Activated T-cell treated with anti-CD3 and anti-CD28 coated beads, Interleukin-2, amount 50 U/mL, for 72 hours (primary cell): ENCODE results near the gene JAGN1. TPM values are rescaled to one million over a fixed set of nuclear protein-coding genes. Genes with fewer than 3 reads are reported as not detected.

Experiments
- ATAC-seq, 2 donors: fragments of 150-1000 bp; cut with Tn5 transposase; replicated peaks in 1 of 2; 2 replicates each; pipeline ENCODE4 v1.10.0; 2021; ENCODE audit warnings: moderate library complexity in 2 of 2, mild to moderate bottlenecking in 1 of 2
- DNase-seq, 2 donors: peaks; one replicate each; pipeline ENCODE4 v3.0.0; 2021 to 2022; ENCODE audit warnings: mixed read lengths in 1 of 2
- H3K27ac Mint-ChIP-seq: one replicate; pipeline ENCODE4 v1.8.0; 2022; ENCODE audit warnings: mild to moderate bottlenecking, moderate library complexity, mixed read lengths
- H3K27me3 Mint-ChIP-seq: one replicate; pipeline ENCODE4 v1.8.0; 2022; ENCODE audit warnings: low read depth, mixed read lengths
- H3K36me3 Mint-ChIP-seq, 2 donors: one replicate each; pipeline ENCODE4 v1.8.0; 2022; ENCODE audit warnings: mixed read lengths in 2 of 2, mild to moderate bottlenecking in 1 of 2; ENCODE audit not compliant: insufficient read depth in 2 of 2
- H3K4me1 Mint-ChIP-seq: one replicate; pipeline ENCODE4 v1.8.0; 2022; ENCODE audit warnings: low read depth, mixed read lengths
- H3K4me3 Mint-ChIP-seq, 2 donors: one replicate each; pipeline ENCODE4 v1.8.0; 2022; ENCODE audit warnings: mild to moderate bottlenecking in 2 of 2, mixed read lengths in 2 of 2, moderate library complexity in 2 of 2
- H3K9me3 Mint-ChIP-seq, 2 donors: one replicate each; pipeline ENCODE4 v1.8.0; 2022; ENCODE audit warnings: mixed read lengths in 2 of 2
- total RNA-seq, 2 donors: library from RNA; stranded (reverse); gene quantifications; one replicate each; pipeline ENCODE4 v1.2.3, GENCODE V29; 2022

The JAGN1 gene
- total RNA-seq, 2 donors from 2014 or later: 34.6 to 39.4 TPM

- no peaks in the 10 kb centered on the region for H3K9me3 Mint-ChIP-seq
- DNase-seq: no peak
- H3K27me3 Mint-ChIP-seq: no peaks in the 10 kb centered on the region
- no peak for ATAC-seq
- no peak overlapping the region for H3K4me3 Mint-ChIP-seq
- H3K4me1 Mint-ChIP-seq: peaks cover 6% of the 10 kb centered on the region
- no peak overlapping the region for H3K27ac Mint-ChIP-seq
- peaks cover 2% of the 10 kb centered on the region in 2 donors for H3K36me3 Mint-ChIP-seq
These were observed 51.8 kb downstream of the JAGN1 start for GRCh38 chr3:9942164-9942563.

DNA sequence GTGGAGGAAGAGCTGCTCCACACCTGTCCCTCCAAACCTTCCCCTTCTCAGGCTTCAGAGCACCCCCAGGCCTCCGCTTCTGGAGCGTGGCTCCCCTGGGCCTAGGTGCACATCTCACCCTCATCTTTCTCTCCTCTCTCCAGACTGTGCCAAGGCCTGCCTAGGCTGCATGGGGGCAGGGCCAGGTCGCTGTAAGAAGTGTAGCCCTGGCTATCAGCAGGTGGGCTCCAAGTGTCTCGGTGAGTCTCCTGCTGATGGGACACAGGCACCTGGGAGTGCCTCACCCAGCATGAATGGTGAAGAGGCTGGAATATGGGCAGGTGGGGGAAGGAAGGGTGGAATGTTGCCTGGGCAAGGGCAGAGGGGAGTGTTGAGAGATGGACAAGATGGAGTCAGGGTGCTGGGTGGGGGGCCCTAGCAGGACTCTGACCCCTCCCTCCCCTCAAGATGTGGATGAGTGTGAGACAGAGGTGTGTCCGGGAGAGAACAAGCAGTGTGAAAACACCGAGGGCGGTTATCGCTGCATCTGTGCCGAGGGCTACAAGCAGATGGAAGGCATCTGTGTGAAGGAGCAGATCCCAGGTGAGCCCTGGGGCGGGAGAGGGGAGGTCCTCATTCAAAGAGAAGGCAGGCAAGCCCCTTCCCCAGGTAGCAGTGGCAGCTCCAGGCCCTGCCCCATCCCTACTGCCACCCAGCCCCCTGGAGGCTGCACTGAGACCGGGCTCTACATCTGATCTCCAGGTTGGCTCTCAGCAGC is 52.7 kb downstream of the JAGN1 start:
- no peak overlapping the region for H3K27ac Mint-ChIP-seq
- H3K4me3 Mint-ChIP-seq: no peak overlapping the region
- DNase-seq (no peak), ATAC-seq (no peak)
- H3K9me3 Mint-ChIP-seq: no peaks in the 10 kb centered on the region
- peaks cover 2% of the 10 kb centered on the region in 2 donors for H3K36me3 Mint-ChIP-seq
- no peaks in the 10 kb centered on the region for H3K27me3 Mint-ChIP-seq
- H3K4me1 Mint-ChIP-seq: peaks cover 6% of the 10 kb centered on the region

Other genes with a start within 250 kb of the JAGN1 start
- gene MTMR14, start 241.1 kb upstream of the JAGN1 start, total RNA-seq: 10 to 100 TPM; 49.4 to 58.7 TPM
- gene CPNE9, start 186.8 kb upstream of the JAGN1 start, total RNA-seq: under 1 TPM; 0.46 to 0.77 TPM
- 10 to 100 TPM; 34.6 to 42.7 TPM for gene BRPF1, start 158.9 kb upstream of the JAGN1 start, total RNA-seq
- 10 to 100 TPM; 31.0 to 33.4 TPM for gene OGG1, start 140.7 kb upstream of the JAGN1 start, total RNA-seq
- 10 to 100 TPM; 38.6 to 47.4 TPM for gene CAMK1, start 120.7 kb upstream of the JAGN1 start, total RNA-seq
- gene TADA3, start 98.1 kb upstream of the JAGN1 start, total RNA-seq: 100 to 1,000 TPM; 105 to 112 TPM
- 100 to 1,000 TPM; 168 to 176 TPM for gene ARPC4, start 97.5 kb upstream of the JAGN1 start, total RNA-seq
- 10 to 100 TPM; 63.6 to 75.5 TPM for gene TTLL3, start 80.3 kb upstream of the JAGN1 start, total RNA-seq
- gene RPUSD3, start 46.6 kb upstream of the JAGN1 start, total RNA-seq: 10 to 100 TPM; 40.1 to 53.7 TPM
- under 1 TPM in 1 of 2 donors, not detected in 1; 0.65 TPM for gene CIDEC, start 10.4 kb upstream of the JAGN1 start, total RNA-seq
- 1 to 10 TPM in 1 of 2 donors, under 1 TPM in 1; 0.94 to 5.5 TPM for gene IL17RE, start 12.2 kb downstream of the JAGN1 start, total RNA-seq
- under 1 TPM; 0.41 to 0.93 TPM for gene IL17RC, start 26.5 kb downstream of the JAGN1 start, total RNA-seq
- 10 to 100 TPM; 18.8 to 25.3 TPM for gene CRELD1, start 43.2 kb downstream of the JAGN1 start, total RNA-seq
- gene PRRT3, start 61.8 kb downstream of the JAGN1 start, total RNA-seq: 10 to 100 TPM in 1 of 2 donors, 1 to 10 TPM in 1; 7.9 to 14.5 TPM
- gene EMC3, start 96.2 kb downstream of the JAGN1 start, total RNA-seq: 10 to 100 TPM; 45.3 to 48.7 TPM
- gene FANCD2, start 135.8 kb downstream of the JAGN1 start, total RNA-seq: 10 to 100 TPM; 77.2 to 81.2 TPM
- not detected for gene FANCD2OS, start 217.6 kb downstream of the JAGN1 start, total RNA-seq
- gene BRK1, start 225.1 kb downstream of the JAGN1 start, total RNA-seq: 10 to 100 TPM; 89.0 to 89.3 TPM